AG08395 (cell line): ENCODE data around the gene TIMM44.
A peak's percentile ranks its signal among the peaks of the same experiment; 100 is the strongest.
"Not testable (repeated sequence)": the region's sequence is repeated elsewhere in the genome, so short reads cannot be mapped to it uniquely, and the experiment has no call there.

Source experiments
- DNase-seq: peaks from one replicate; pipeline ENCODE4 v3.0.0; 2012; ENCODE audit warnings: mixed read lengths, low spot score

Gene TIMM44

GRCh38 chr19:7900401-7900870, 43.0 kb downstream of the TIMM44 start:
- no peak for DNase-seq

- DNase-seq = no peak
Measured at GRCh38 chr19:7899751-7900378, 43.6 kb downstream of the TIMM44 start.

- DNase-seq = no peak
Measured at GRCh38 chr19:7898967-7899366, 44.5 kb downstream of the TIMM44 start.

GRCh38 chr19:7897292-7897691, 46.2 kb downstream of the TIMM44 start:
- DNase-seq = no peak

- no peak for DNase-seq
Measured at GRCh38 chr19:7895565-7895964, 47.9 kb downstream of the TIMM44 start.

DNA sequence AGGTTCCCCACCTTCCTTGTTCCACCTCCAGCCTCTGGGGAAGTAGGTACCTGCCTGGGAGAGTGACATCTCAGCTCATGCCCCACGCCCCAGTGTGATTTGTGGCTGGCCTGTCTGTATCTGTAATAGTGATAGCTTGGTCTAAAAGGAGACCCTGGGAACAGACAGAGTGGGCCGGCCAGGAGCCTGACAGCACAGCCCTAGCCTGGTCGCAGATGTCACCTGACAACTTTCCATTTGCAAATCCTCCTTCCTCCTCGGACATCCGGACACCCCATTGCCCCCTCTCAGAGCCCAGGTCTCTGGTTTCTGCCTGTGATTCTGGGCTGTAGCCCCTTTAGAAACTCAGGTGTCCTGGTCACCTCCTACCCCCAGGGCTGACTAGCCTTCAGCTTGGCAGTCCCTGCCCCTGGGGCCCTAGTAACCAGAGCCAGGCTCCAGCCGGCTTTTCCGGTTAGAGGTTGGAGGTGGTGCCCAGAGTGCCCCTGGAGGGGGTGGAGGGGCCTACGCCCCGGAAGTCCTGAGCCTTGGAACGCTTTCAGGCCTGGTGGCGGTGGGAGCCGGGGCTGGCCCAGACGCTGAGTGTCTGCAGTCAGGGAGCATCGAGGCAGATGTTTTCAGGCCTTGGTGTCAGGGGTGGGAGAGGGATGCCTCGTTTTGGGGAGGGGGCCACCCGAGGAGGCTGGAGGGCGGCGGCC, 48.7 kb downstream of the TIMM44 start:
- DNase-seq = no peak

- not testable (repeated sequence) for DNase-seq
Measured at GRCh38 chr19:7893362-7894101, 49.9 kb downstream of the TIMM44 start.

DNA sequence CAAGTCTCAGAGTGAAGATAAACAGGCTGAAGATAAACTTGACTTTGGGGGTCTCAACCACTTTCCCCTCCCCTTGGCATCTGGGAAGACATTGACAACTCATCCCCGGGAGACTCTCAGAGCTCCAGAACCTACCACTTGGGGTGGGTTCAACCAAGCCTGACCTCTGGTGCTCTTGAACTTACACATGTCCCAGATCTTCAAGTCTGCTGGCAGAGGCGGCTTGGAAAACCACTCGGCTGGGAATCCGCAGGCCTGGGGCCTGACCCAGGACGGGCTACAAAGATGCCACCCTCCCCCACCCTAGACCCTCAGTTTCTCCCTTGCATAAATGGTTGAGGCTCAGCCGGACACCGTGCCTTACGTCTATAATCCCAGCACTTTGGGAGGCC, 54.6 kb downstream of the TIMM44 start:
- DNase-seq = no peak

DNA sequence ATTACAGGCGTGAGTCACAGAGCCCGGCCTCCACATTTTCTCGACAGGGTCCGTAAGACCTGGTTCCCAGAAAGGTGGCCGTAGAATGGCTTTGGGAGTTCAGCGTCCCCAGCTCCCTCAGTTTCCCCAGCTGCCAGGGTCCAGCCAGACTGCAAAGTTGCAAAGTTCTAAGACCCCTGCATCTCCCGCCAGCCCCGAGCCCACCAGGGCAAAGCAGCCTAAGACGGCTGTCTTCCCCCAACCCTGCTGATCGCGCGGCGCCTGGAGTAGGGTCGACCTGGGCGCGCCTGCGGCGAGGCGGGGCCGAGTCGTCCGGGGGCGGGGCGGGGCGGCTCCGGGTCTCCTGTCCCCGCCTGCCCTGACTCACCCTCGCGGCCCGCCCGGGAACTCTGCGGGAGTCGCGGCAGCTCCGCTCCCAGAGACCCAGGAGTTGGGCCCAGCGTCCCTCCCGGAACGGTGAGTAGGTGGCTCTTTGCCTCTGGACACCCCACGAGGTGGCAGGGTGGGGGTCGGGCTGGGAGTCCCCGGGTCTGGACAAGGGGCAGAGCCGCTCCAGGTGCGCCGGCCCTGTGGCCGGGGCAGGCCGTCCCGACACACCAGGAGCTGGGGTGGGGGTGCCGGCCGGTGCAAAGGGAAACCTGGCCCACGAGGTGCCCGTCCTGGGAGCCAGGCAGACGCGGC, 55.2 kb downstream of the TIMM44 start, which contains the start of gene LRRC8E:
Gene LRRC8E, plus strand, starts transcription at position 366 of the 681 bp plus-strand sequence. CDS start 7,094 bp downstream, outside the sequence.
- peak; percentile 85 for DNase-seq

- DNase-seq = no peak
Measured at GRCh38 chr19:7887408-7888144, 55.9 kb downstream of the TIMM44 start.

GRCh38 chr19:7885818-7886217, 57.6 kb downstream of the TIMM44 start:
- no peak for DNase-seq

DNA sequence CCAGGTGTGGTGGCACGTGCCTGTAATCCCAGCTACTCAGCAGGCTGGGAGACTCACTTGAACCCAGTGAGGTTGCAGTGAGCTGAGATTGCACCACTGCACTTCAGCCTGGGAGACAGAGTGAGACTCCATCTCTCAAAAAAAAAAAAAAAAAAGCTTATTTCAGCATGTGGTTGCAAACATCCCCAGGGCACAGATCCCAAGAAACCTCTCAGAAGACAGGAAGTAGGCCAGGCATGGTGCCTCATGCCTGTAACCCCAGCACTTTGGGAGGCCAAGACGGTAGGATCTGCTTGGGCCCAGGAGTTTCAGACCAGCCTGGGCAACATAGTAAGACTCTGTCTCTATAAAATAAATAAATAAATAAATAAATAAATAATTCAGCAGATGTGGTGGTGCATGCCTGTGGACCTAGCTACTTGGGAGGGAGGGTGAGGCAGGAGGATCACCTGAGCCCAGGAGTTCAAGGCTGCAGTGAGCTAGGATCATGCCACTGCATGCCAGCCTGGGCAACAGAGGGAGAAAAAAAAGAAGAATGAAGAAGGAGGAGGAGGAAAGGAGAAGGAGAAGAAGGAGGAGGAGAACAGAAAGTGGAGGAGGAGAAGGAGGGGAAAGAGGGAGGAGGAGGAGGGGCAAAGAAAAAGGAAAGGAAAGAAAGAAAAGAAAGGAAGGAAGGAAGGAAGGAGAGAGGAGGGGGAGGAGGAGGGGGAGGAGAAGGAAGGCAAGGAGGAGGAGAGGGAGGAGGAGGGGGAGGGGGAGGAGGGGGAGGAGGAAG, 59.5 kb downstream of the TIMM44 start:
- no peak for DNase-seq

- DNase-seq = no peak
Measured at GRCh38 chr19:7883105-7883504, 60.4 kb downstream of the TIMM44 start.

DNA sequence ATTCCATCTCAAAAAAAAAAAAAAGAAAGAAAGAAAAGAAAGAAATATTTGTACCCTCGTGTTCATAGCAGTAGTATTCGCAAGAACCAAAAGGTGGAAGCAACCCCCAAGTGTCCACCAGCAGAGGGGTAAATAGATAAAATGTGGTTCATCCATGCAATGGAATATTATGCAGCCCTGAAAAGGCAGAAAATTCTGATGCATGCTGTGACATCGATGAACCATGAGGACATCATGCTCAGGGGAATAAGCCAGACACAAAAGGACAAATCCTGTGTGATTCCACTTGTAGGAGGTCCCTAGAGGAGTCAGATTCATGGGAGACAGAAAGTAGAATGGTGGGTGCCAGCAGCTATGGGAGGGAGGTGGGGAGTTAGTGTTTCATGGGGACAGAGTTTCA, 61.6 kb downstream of the TIMM44 start:
- no peak for DNase-seq

DNA sequence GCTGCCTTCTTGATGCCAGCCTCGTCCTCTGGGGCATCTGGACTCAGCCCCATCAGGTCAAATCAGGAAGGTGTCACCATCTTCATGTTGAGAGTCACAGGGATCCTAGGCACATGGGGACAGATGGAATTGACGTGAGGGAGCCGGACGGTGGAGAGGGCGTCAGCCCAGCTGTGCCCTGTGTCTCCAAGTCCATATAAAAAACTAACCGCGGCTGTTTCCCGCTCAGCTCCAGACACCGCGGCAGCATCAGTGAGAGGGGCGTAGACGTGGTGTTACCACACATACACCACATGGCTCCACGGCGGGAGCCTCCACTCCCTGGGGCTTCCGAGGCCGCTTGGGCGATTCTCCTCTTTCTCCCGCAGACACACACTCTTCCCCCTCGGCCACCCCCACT, 63.6 kb downstream of the TIMM44 start:
- no peak for DNase-seq

DNA sequence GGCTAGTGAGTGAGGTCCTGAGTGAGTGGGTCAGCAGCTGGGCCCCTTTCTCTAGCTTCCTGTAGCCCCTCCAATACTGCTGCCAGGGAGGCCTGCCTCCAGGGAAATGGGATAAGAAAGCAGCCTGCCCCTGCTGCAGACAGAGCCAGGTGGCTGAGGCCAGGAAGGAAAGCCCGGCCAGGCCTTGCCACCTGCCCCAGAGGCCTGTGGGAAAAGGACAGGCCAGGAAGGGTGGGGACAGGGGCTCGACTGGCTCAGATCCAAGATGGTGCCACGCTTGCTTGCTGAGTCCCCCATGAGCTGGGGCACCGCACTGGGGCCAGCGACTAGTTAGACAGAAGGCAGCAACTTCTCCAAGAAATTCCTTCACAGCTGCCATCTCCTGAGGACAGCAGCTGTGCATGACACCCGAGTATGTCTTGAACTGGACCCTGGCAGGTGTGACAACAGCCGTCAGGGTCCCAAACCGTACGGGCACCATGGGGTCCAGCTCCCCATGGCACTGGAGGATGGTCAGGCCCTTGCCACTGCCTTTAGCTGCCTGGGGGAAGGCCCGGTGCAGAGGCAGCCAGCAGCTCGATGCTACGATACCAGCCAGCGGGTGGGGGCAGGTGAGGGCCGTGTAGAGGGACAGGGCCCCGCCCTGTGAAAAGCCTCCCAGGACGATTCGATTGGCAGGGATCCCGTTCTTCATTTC, 64.2 kb downstream of the TIMM44 start:
- DNase-seq = no peak

DNA sequence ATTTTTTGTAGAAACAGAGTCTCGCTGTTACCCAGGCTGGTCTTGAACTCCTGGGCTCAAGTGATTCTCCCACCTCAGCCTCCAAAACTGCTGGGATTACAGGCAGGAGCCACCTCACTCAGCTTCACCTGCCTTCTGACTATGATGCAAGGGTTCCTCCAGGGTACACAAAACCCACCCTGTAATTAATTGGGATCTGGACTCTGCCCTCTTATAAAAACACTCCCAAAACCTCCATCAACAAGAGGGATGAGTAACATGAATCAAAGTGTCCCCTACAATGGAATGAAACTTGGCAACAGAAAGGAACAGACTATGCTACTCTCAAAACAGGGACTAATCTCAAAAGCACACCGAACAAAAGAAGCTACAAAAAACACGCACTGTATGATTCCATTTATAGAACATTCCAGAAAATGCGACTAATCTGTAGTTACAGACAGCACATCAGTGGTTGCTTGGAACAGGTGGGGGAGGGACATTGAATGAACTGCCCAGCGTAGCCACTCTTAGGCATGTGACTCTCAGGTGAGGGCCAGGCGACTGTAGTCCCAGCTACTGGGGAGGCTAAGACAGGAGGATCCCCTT, 66.1 kb downstream of the TIMM44 start:
- DNase-seq = no peak
